Loucy (cell line): ENCODE measurements around the gene LGALS3.
A peak's percentile ranks its signal among the peaks of the same experiment; 100 is the strongest.

Source experiments
- H2AFZ ChIP-seq: fragments of 200-600 bp; sonication (generic); 2 replicates; pipeline ENCODE4 v1.6.0; 2016; ENCODE audit warnings: antibody characterized with exemption, mild to moderate bottlenecking, low read length, moderate library complexity
- H3F3A ChIP-seq: fragments of 200-600 bp; 2 replicates; pipeline ENCODE4 v1.6.0; 2016; ENCODE audit warnings: antibody characterized with exemption, low read depth, mild to moderate bottlenecking
- H3K27me3 ChIP-seq: fragments of 200-600 bp; sonication (generic); 2 replicates; pipeline ENCODE4 v1.6.1; 2014; ENCODE audit warnings: low read length, mild to moderate bottlenecking; ENCODE audit not compliant: insufficient read depth, poor library complexity, severe bottlenecking
- H3K36me3 ChIP-seq: fragments of 200-600 bp; sonication (generic); 2 replicates; pipeline ENCODE4 v1.6.1; 2016; ENCODE audit warnings: low read length; ENCODE audit not compliant: insufficient read depth
- H3K4me1 ChIP-seq: fragments of 200-600 bp; sonication (generic); 2 replicates; pipeline ENCODE4 v1.5.1; 2014; ENCODE audit warnings: low read length, mild to moderate bottlenecking; ENCODE audit not compliant: insufficient read depth, poor library complexity, severe bottlenecking
- H3K4me2 ChIP-seq: fragments of 200-600 bp; sonication (generic); 2 replicates; pipeline ENCODE4 v1.6.0; 2014; ENCODE audit warnings: antibody characterized with exemption, low read length, low read depth, mild to moderate bottlenecking; ENCODE audit not compliant: poor library complexity, severe bottlenecking
- H3K4me3 ChIP-seq: fragments of 200-600 bp; sonication (generic); 2 replicates; pipeline ENCODE4 v1.5.1; 2014; ENCODE audit warnings: low read length, mild to moderate bottlenecking, mixed read lengths; ENCODE audit not compliant: poor library complexity, severe bottlenecking
- H3K79me2 ChIP-seq: fragments of 200-600 bp; sonication (generic); 2 replicates; pipeline ENCODE4 v1.6.1; 2014; ENCODE audit warnings: low read length; ENCODE audit not compliant: insufficient read depth
- H3K9ac ChIP-seq: fragments of 200-600 bp; sonication (generic); 2 replicates; pipeline ENCODE4 v1.6.0; 2014; ENCODE audit warnings: mild to moderate bottlenecking, low read depth, low read length, moderate library complexity; ENCODE audit not compliant: poor library complexity, severe bottlenecking
- H3K9me2 ChIP-seq: fragments of 200-600 bp; sonication (generic); replicated peaks from 2 replicates; pipeline ENCODE4 v1.6.1; 2016; ENCODE audit warnings: low read depth, low read length, mixed read lengths
- H3K9me3 ChIP-seq: fragments of 200-600 bp; sonication (generic); 2 replicates; pipeline ENCODE4 v1.6.1; 2014; ENCODE audit warnings: mild to moderate bottlenecking, antibody characterized with exemption, low read length, low read depth; ENCODE audit not compliant: insufficient read depth
- H4K20me1 ChIP-seq: fragments of 200-600 bp; sonication (generic); 2 replicates; pipeline ENCODE4 v1.6.0; 2014; ENCODE audit warnings: antibody characterized with exemption, low read length, mild to moderate bottlenecking; ENCODE audit not compliant: insufficient read depth, poor library complexity, severe bottlenecking
- CTCF ChIP-seq: fragments of 200-600 bp; sonication (generic); conservative IDR thresholded peaks from 2 replicates; pipeline ENCODE4 v1.5.1; 2014; ENCODE audit warnings: mild to moderate bottlenecking, antibody characterized with exemption, low read length
- EZH2phosphoT487 ChIP-seq: fragments of 200-600 bp; IDR thresholded peaks from 2 replicates; pipeline ENCODE4 v1.6.1; 2018; ENCODE audit warnings: antibody characterized with exemption, mild to moderate bottlenecking, moderate library complexity, borderline replicate concordance

Gene LGALS3

GRCh38 chr14:55125403-55125802, 3.6 kb upstream of the LGALS3 start:
- Histone ChIP-seq H3K36me3 (no peaks in the 10 kb centered on the region), H3K4me2 (peak overlapping the region; percentile 42), H3K4me1 (peaks cover 16% of the 10 kb centered on the region), H3F3A (no peaks in the 10 kb centered on the region), H3K4me3 (peak overlapping the region; percentile 2), H3K9ac (peak overlapping the region; percentile 56), H3K9me2 (no peaks in the 10 kb centered on the region), H3K79me2 (no peaks in the 10 kb centered on the region), H4K20me1 (no peaks in the 10 kb centered on the region), H2AFZ (peak overlapping the region; percentile 45), H3K9me3 (no peaks in the 10 kb centered on the region), H3K27me3 (no peaks in the 10 kb centered on the region)
- TF ChIP-seq EZH2phosphoT487 (no peak), CTCF (no peak)

GRCh38 chr14:55126034-55126433, 3.0 kb upstream of the LGALS3 start:
- Histone ChIP-seq H3F3A (no peaks in the 10 kb centered on the region), H3K9me3 (no peaks in the 10 kb centered on the region), H2AFZ (no peak overlapping the region), H3K9me2 (no peaks in the 10 kb centered on the region), H4K20me1 (no peaks in the 10 kb centered on the region), H3K9ac (no peak overlapping the region), H3K4me2 (peak overlapping the region; percentile 42), H3K36me3 (no peaks in the 10 kb centered on the region), H3K4me1 (peaks cover 16% of the 10 kb centered on the region), H3K79me2 (no peaks in the 10 kb centered on the region), H3K4me3 (no peak overlapping the region), H3K27me3 (no peaks in the 10 kb centered on the region)
- no peak for TF ChIP-seq EZH2phosphoT487
- no peak for TF ChIP-seq CTCF

- Histone ChIP-seq H3K9me2 (no peaks in the 10 kb centered on the region), H3F3A (no peaks in the 10 kb centered on the region), H2AFZ (no peak overlapping the region), H3K4me3 (no peak overlapping the region), H3K4me2 (no peak overlapping the region), H3K79me2 (no peaks in the 10 kb centered on the region), H3K4me1 (peaks cover 25% of the 10 kb centered on the region), H3K27me3 (no peaks in the 10 kb centered on the region), H4K20me1 (no peaks in the 10 kb centered on the region), H3K9me3 (no peaks in the 10 kb centered on the region), H3K9ac (no peak overlapping the region), H3K36me3 (no peaks in the 10 kb centered on the region)
- TF ChIP-seq CTCF: no peak
- TF ChIP-seq EZH2phosphoT487: no peak
These were observed 2.1 kb upstream of the LGALS3 start for GRCh38 chr14:55126932-55127459.
